Hepatocyte (in vitro differentiated cells): ENCODE results near the gene CHD6.

Source experiments
- EZH2 ChIP-seq: fragments of 200-600 bp; sonication (generic); IDR thresholded peaks from 2 replicates; pipeline ENCODE4 v1.6.1; 2016; ENCODE audit warnings: antibody characterized with exemption, mild to moderate bottlenecking, borderline replicate concordance
- EZH2phosphoT487 ChIP-seq: fragments of 200-600 bp; sonication (generic); IDR thresholded peaks from one replicate; pipeline ENCODE4 v1.6.1; 2018; ENCODE audit warnings: antibody characterized with exemption, mild to moderate bottlenecking, low read depth, moderate library complexity; ENCODE audit not compliant: unreplicated experiment, severe bottlenecking
- TF ChIP-seq, protein P1 (sequence below): fragments of 200-600 bp; sonication (generic); IDR thresholded peaks from 2 replicates; pipeline ENCODE4 v1.5.1; 2016; ENCODE audit warnings: antibody characterized with exemption, mild to moderate bottlenecking; ENCODE audit not compliant: poor library complexity

DNA sequence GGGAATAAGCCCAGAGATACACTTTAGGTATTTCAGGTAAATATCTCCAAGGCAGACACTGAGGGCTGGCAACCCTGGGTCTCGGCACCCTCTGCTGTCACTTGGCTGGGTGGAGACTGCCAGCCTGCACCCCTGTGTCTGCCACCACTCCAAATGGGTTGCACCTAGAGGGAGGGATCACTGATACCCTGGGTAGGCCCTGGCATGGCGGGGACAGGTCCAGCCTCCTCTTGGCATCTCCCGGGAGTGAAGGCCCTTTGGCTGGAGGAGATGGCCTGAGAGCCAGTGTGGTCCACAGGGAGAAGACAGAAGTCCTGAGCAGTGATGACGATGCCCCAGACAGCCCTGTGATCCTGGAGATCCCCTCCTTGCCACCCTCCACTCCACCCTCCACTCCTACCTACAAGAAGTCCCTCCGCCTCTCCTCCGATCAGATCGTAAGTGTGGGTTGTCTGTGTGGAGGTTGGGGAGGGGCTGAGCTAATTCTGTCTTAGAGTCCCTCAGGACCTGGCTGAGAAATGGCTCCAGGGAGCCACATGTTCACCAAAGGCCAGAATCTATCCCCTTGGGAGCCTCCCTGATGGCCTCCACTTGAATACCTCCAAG lies 262.5 kb downstream of the CHD6 start:
- TF ChIP-seq, protein P1, sequence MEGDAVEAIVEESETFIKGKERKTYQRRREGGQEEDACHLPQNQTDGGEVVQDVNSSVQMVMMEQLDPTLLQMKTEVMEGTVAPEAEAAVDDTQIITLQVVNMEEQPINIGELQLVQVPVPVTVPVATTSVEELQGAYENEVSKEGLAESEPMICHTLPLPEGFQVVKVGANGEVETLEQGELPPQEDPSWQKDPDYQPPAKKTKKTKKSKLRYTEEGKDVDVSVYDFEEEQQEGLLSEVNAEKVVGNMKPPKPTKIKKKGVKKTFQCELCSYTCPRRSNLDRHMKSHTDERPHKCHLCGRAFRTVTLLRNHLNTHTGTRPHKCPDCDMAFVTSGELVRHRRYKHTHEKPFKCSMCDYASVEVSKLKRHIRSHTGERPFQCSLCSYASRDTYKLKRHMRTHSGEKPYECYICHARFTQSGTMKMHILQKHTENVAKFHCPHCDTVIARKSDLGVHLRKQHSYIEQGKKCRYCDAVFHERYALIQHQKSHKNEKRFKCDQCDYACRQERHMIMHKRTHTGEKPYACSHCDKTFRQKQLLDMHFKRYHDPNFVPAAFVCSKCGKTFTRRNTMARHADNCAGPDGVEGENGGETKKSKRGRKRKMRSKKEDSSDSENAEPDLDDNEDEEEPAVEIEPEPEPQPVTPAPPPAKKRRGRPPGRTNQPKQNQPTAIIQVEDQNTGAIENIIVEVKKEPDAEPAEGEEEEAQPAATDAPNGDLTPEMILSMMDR: no peak
- TF ChIP-seq EZH2 (no peak), EZH2phosphoT487 (no peak)
